K562 (cell line): Measurements from ENCODE around the gene MALAT1. TPM values are rescaled to one million over a fixed set of nuclear protein-coding genes. Genes with fewer than 3 reads are reported as not detected.

Experiments
- ATF7 ChIP-seq: fragments of 450-650 bp; IDR thresholded peaks from 2 replicates; pipeline ENCODE4 v1.7.1; 2014; ENCODE audit warnings: mild to moderate bottlenecking, moderate library complexity
- HEY1 ChIP-seq: fragments of 250-450 bp; sonication (Bioruptor Pico); IDR thresholded peaks from 2 replicates; pipeline ENCODE4 v1.5.0; 2020; ENCODE audit warnings: mild to moderate bottlenecking, moderate library complexity, borderline replicate concordance
- HMBOX1 ChIP-seq: sonication (generic); IDR thresholded peaks from 2 replicates; pipeline ENCODE4 v1.6.1; 2016
- KDM5B ChIP-seq: fragments of 200-600 bp; sonication (generic); IDR thresholded peaks from 2 replicates; pipeline ENCODE4 v1.6.1; 2012; ENCODE audit warnings: low read depth, mild to moderate bottlenecking, moderate library complexity, low read length, control low read depth, inconsistent platforms; ENCODE audit not compliant: insufficient replicate concordance
- ZNF318 ChIP-seq, 2 experiments: fragments of 450-650 bp; IDR thresholded peaks; 2 replicates each; pipeline ENCODE4 v1.6.1; 2016; ENCODE audit warnings: mild to moderate bottlenecking in 2 of 2, borderline replicate concordance in 1 of 2, low read depth in 1 of 2, moderate library complexity in 1 of 2
- polyA plus RNA-seq, 8 experiments: library from polyadenylated mRNA; depleted of rRNA in 4 of 8; stranded (reverse) in 5 of 8; unstranded in 3 of 8; fragments of >200 nt; fragmentation: Nextera tagmentation in 2 of 8; fragmentation: Illumina TruSeq in 1 of 8; extraction: Ambion mirVana in 2 of 8; extraction: Trizol in 1 of 8; gene quantifications; 2 replicates each; pipeline versions ENCODE4 v1.2.1 to v1.2.3, GENCODE V29; 2011 to 2014; ENCODE audit warnings: inconsistent platforms in 1 of 8, missing spikeins in 1 of 8
- total RNA-seq, 7 experiments: library from RNA; depleted of rRNA in 6 of 7; stranded (reverse); fragments of >200 nt in 6 of 7; fragmentation: Illumina TruSeq in 2 of 7; extraction: Trizol in 2 of 7; gene quantifications; 2 replicates each; pipeline versions ENCODE4 v1.2.1 to v1.2.3, GENCODE V29; 2011 to 2021; ENCODE audit warnings: low replicate concordance in 1 of 7

The MALAT1 gene
- total and polyA plus RNA-seq, 9 of the 15 experiments (the other 6 are each of a cell fraction or from before 2014, with no cell fraction given): 363 to 8,715 (median 2,351) TPM

GRCh38 chr11:65540290-65541092 is 41.6 kb downstream of the MALAT1 start (continued):
- peak; percentile 60 for TF ChIP-seq KDM5B
- TF ChIP-seq ATF7: 0 out of 2 replicates have a peak, but pooled peaks have one; percentile 62
- no peak for TF ChIP-seq HMBOX1
- TF ChIP-seq HEY1 (CRISPR knock-in tag): no peak
- TF ChIP-seq ZNF318 (IDR thresholded peaks at IDR 0.05; ENCODE audit: borderline replicate concordance in 1 of 2, low read depth in 1 of 2): no peak
